ENCODE measurements around the gene PLCB4. TPM values are rescaled to one million over a fixed set of nuclear protein-coding genes. Genes with fewer than 3 reads are reported as not detected.

Gene PLCB4
- polyA plus RNA-seq, 1 of the 3 experiments (the other 2 are of a cell fraction): 5.5 TPM

GRCh38 chr20:9402546-9402945 is 333.7 kb downstream of the PLCB4 start:
- no peak overlapping the region for H3K4me3 ChIP-seq (ENCODE audit: low read depth in 2 of 2, low read length in 1 of 2)
- H3K4me1 ChIP-seq (ENCODE audit: control insufficient read depth in 1 of 2, insufficient read depth in 2 of 2, low read depth in 1 of 2, low read length in 1 of 2): peaks cover 0 to 8% of the 10 kb centered on the region in 2 experiments; a peak in 3 of 4 replicates
- ChIA-PET CTCF (interaction anchor here (0.9 to 2.0 kb wide), 2 partner anchors 207 to 511 kb away, joined by 3 to 7 read pairs; no protein-coding TSS in a partner anchor), POLR2A (no interaction called here)
- TF ChIP-seq MXI1 (IDR thresholded peaks at IDR 0.05; ENCODE audit: low read depth, low read length) (no peak), EZH2phosphoT487 (IDR thresholded peaks at IDR 0.05; ENCODE audit: borderline replicate concordance, low read depth) (no peak), SIN3A (IDR thresholded peaks at IDR 0.05; ENCODE audit: borderline replicate concordance, low read depth, low read length) (no peak), IRF3 (IDR thresholded peaks at IDR 0.05; ENCODE audit: low read depth, low read length) (no peak), CTCF (IDR thresholded peaks at IDR 0.05) (no peak)
- no peaks in the 10 kb centered on the region for H3K9me3 ChIP-seq
- no peak for DNase-seq
- no peaks in the 10 kb centered on the region for H3K9me2 ChIP-seq
- peaks cover 4% of the 10 kb centered on the region for H3F3A ChIP-seq (replicated peaks; ENCODE audit: insufficient read depth)
- no peak overlapping the region for H2AFZ ChIP-seq (ENCODE audit: low read depth)
- H3K9ac ChIP-seq: no peak overlapping the region
- no peak overlapping the region for H3K27ac ChIP-seq (ENCODE audit: low read depth in 2 of 2, low read length in 1 of 2)
- WGBS (ENCODE audit: low lambda C conversion rate): 88% methylated on average over 3 of the region's 3 CpGs
- no peaks in the 10 kb centered on the region for H4K20me1 ChIP-seq (ENCODE audit: insufficient read depth)
- H3K36me3 ChIP-seq (replicated peaks in 1 of 2; ENCODE audit: control insufficient read depth in 1 of 2, insufficient read depth in 2 of 2, low read length in 1 of 2): peaks cover 21 to 26% of the 10 kb centered on the region in 2 experiments
- no peaks in the 10 kb centered on the region for H3K27me3 ChIP-seq (ENCODE audit: insufficient read depth)
- H3K79me2 ChIP-seq (ENCODE audit: insufficient read depth): no peaks in the 10 kb centered on the region
- no peak overlapping the region for H3K4me2 ChIP-seq

GRCh38 chr20:9403448-9403847 is 334.6 kb downstream of the PLCB4 start:
- no peaks in the 10 kb centered on the region for H3K9me2 ChIP-seq
- H3K4me2 ChIP-seq: no peak overlapping the region
- H3K27ac ChIP-seq (ENCODE audit: low read depth in 2 of 2, low read length in 1 of 2): no peak overlapping the region
- H3K4me1 ChIP-seq (ENCODE audit: control insufficient read depth in 1 of 2, insufficient read depth in 2 of 2, low read depth in 1 of 2, low read length in 1 of 2): peaks cover 0 to 8% of the 10 kb centered on the region in 2 experiments; a peak in 3 of 4 replicates
- no peaks in the 10 kb centered on the region for H4K20me1 ChIP-seq (ENCODE audit: insufficient read depth)
- no peaks in the 10 kb centered on the region for H3K9me3 ChIP-seq
- H3K27me3 ChIP-seq (ENCODE audit: insufficient read depth): no peaks in the 10 kb centered on the region
- no peak overlapping the region for H3K4me3 ChIP-seq (ENCODE audit: low read depth in 2 of 2, low read length in 1 of 2)
- no peak overlapping the region for H2AFZ ChIP-seq (ENCODE audit: low read depth)
- H3K9ac ChIP-seq: no peak overlapping the region
- H3K36me3 ChIP-seq (replicated peaks in 1 of 2; ENCODE audit: control insufficient read depth in 1 of 2, insufficient read depth in 2 of 2, low read length in 1 of 2): peaks cover 22 to 26% of the 10 kb centered on the region in 2 experiments
- DNase-seq: no peak
- H3F3A ChIP-seq (replicated peaks; ENCODE audit: insufficient read depth): peaks cover 9% of the 10 kb centered on the region
- CTCF ChIA-PET: interaction anchor here (0.9 to 2.0 kb wide), 3 partner anchors 206 to 510 kb away, joined by 3 to 7 read pairs (median 4); no protein-coding TSS in a partner anchor
- POLR2A ChIA-PET: no interaction called here
- H3K79me2 ChIP-seq (ENCODE audit: insufficient read depth): no peaks in the 10 kb centered on the region
- TF ChIP-seq REST (IDR thresholded peaks at IDR 0.05; ENCODE audit: low read depth, low read length) (no peak), TAF1 (IDR thresholded peaks at IDR 0.05; ENCODE audit: borderline replicate concordance, low read depth, low read length) (no peak), TEAD4 (IDR thresholded peaks at IDR 0.05; ENCODE audit: borderline replicate concordance, insufficient read depth) (no peak), GATA2 (CRISPR knock-in tag; IDR thresholded peaks at IDR 0.05) (no peak), ELF1 (IDR thresholded peaks at IDR 0.05) (no peak), USF1 (IDR thresholded peaks at IDR 0.05; ENCODE audit: borderline replicate concordance, low read depth) (no peak), MXI1 (IDR thresholded peaks at IDR 0.05; ENCODE audit: low read depth, low read length) (no peak), FOSL2 (IDR thresholded peaks at IDR 0.05; ENCODE audit: borderline replicate concordance, low read depth) (no peak), USF2 (IDR thresholded peaks at IDR 0.05; ENCODE audit: borderline replicate concordance, low read depth, low read length) (no peak), MEF2A (IDR thresholded peaks at IDR 0.05; ENCODE audit: borderline replicate concordance, low read depth) (no peak), RCOR1 (IDR thresholded peaks at IDR 0.05; ENCODE audit: low read length) (no peak), MAX (IDR thresholded peaks at IDR 0.05; ENCODE audit: low read depth) (no peak), NFIC (IDR thresholded peaks at IDR 0.05; ENCODE audit: borderline replicate concordance) (no peak), RXRA (IDR thresholded peaks at IDR 0.05; ENCODE audit: borderline replicate concordance, low read depth) (no peak), POLR2AphosphoS5 (IDR thresholded peaks at IDR 0.05; ENCODE audit: low read depth, low read length) (no peak)

All from SK-N-SH (cell line).